Activated naive CD4-positive, alpha-beta T cell treated with anti-CD3 and anti-CD28 coated beads, Interleukin-2, amount 50 U/mL, for 16 hours (primary cell): Measurements from ENCODE around the gene TRIM47.
A peak's percentile ranks its signal among the peaks of the same experiment; 100 is the strongest.

Experiments used
- DNase-seq: peaks from one replicate; pipeline ENCODE4 v3.0.0-alpha.2; 2020

TRIM47 gene

GRCh38 chr17:75845058-75845711 is 33.2 kb downstream of the TRIM47 start:
- DNase-seq = peak; percentile 70

DNA sequence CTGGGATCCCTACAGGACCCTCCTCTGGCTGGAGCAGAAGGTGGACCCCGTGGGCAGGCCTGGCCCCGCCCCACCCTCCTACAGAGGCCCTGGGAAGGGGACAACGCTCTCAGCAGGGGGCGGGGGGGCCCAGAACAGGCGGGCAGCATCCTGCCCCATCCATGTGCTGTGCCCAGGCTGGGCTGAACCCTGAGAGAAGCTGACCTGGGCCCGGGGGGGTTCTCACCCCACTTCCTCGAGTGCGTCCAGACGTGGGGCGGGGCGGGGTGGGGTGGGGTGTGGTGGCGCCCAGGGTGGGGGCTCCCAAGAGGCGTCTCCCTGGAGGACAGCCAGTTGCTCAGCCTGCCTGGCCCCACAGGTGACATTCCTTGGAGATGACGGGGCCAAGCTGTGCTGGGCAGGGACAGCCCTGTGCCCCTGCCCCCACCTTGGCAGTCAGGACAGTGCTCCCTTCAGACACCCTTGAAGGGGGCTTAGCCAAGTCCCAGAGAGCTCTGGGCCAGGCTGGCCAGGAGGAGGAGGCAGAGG is 33.8 kb downstream of the TRIM47 start:
- DNase-seq = peak; percentile 27

DNA sequence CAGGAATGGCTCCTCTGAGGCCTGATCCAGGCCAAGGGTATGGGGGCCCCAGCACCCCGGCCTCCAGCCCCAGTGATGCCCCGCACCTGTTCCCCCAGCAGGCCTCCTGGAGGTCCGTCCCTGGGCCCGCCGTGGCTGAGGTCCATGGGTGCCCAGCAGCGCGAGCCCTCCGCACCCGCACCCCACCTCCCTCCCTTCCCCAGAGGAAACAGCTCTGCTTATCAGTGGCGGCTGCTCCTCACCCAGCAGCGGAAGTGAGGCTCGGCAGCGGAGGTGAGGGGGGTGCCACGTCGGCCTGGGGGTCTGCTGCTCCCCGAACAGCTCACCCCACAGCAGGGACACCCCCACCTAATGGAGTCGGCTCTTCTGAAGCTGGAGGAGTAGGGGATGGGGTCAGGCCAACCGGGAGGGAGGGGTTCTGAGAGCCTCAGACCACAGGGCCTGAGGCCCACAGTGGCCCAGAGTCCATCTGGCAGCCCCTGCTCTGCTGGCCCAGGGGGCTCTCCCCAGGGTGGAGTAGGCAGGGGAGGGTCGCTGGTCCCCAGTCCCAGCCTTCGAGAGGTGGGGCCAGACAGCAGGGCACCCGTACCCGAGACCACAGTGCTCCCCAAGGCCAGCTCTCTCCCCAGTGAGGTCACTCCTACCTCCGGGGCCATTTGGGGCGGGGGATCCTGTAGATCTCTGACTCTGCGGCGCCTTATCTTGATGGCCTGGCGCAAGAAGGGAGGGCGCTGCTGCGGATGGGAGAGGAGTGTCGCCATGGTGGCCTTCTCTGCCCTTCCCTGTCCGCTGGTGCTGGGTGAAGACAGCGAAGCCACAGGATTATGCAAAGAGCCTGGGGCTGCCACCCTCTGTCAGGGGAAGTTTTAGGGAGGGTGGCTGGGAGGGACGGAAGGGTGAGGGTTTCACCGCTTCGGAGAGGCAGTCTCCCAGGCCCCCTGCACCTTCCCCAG is 34.5 kb downstream of the TRIM47 start, which contains the start of gene UNC13D:
Gene UNC13D (minus strand): TSS at position 828 of the 953 bp plus-strand sequence. CDS start 67 bp downstream, at position 761.
- peak; percentile 61 for DNase-seq

GRCh38 chr17:75842963-75843576 is 35.3 kb downstream of the TRIM47 start:
- peak; percentile 40 for DNase-seq

DNA sequence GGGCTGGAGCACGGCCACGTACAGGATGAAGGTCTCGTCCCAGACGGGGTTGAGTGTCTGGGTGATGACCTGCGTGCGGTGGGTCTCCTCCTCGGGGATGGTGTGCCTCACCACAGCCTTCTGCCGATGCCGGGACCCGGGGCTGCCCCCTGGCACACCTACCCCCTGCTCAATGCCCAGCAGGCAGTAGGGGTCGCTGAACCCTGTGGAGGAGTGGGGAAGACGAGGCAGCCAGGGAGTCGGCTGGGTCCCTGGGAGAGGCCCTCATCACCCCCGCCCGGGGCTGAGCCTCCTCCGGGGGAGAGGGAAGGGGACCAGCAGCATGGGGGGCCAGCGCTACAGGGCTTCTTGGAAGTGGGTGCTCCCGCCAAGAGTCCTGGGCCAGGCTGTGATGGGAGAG is 36.0 kb downstream of the TRIM47 start:
- DNase-seq = no peak

- DNase-seq = no peak
These were observed 37.6 kb downstream of the TRIM47 start for GRCh38 chr17:75840799-75841164.

GRCh38 chr17:75839942-75840798 is 38.2 kb downstream of the TRIM47 start:
- DNase-seq = no peak

GRCh38 chr17:75838410-75838809 is 40.0 kb downstream of the TRIM47 start:
- DNase-seq = no peak

GRCh38 chr17:75837899-75838298 is 40.5 kb downstream of the TRIM47 start:
- no peak for DNase-seq

- DNase-seq = no peak
These were observed 41.8 kb downstream of the TRIM47 start for GRCh38 chr17:75836605-75837004.

DNA sequence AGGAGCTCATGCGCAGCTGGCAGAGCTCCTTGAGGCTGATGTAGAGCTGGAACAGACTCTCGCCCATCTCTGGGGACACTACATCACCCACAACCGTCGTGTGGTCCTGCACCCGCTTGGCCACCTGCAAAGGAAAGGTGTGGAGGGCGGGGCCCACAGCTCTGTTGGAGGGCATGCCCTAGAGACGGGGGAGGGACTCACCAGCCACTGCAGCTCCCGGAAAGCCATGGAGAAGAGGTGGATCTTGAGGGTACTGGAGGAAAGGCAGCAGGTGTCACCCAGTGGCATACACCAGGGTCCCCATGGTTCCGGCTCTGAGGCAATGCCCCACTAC is 42.8 kb downstream of the TRIM47 start:
- no peak for DNase-seq

GRCh38 chr17:75834928-75835653 is 43.3 kb downstream of the TRIM47 start:
- DNase-seq = no peak

DNA sequence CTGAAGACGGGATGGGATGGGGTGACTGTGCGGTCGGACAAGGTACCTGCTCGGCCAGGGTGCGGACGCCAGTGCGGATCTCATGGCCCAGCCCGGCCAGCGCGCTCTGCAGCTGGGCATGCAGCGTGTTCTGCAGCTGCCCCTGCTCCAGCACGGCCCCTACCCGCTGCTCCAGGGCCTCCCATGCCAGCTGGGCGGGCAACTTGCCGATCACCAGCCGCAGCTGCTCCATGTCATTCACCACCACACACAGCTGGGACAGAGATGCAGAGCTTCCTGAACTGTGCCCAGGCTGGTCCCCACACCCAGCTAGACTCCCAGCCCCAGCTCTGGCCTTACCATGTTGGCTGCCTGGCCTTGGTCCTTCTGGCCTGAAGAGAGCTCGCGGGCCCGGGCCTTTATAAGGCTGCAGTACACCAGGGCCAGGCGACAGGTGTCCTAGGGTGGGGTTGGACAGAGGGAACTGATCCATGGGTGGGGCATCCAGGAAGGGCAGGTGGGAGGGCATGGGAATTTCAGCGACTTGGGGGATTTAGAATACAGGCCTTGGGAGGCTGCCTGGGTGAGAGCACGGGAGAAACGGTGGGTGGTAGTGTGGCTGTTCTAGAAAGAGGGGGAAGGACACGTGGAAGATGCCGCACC is 44.0 kb downstream of the TRIM47 start:
- DNase-seq = no peak

DNA sequence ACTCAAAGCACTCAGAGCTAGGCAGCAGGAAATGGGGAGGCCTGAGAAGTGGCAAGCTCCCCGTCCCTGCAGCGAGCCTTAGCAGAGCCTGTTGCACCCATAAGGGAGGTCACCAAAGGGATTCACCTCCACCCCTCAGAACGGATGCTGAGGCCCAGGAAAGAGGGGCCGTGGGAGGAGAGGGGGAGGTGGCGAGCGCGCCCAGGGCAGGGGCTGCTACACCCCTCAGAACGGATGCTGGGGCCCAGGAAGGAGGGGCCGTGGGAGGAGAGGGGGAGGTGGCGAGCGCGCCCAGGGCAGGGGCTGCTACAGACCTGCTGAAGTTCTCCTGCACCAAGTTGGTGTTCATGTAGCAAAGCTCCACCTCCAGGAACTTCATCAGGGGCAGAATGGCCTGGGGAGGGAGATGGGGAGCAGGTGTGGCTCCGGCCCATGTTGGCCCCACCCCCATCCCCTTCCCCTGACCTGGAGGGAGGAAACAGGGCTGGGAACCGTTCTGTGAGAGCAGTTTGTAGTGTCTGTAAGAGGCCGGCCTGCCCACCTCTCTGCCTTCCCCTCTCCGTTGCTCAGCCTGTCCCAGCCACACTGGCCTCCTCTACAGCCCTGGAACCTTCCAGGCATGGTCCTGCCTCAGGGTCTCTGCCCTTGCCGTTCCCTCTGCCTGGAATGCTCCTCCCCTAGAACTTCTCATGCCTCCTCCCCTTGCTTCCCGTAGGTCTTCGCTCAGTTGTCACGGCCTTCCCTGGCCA is 45.6 kb downstream of the TRIM47 start:
- peak; percentile 23 for DNase-seq

DNA sequence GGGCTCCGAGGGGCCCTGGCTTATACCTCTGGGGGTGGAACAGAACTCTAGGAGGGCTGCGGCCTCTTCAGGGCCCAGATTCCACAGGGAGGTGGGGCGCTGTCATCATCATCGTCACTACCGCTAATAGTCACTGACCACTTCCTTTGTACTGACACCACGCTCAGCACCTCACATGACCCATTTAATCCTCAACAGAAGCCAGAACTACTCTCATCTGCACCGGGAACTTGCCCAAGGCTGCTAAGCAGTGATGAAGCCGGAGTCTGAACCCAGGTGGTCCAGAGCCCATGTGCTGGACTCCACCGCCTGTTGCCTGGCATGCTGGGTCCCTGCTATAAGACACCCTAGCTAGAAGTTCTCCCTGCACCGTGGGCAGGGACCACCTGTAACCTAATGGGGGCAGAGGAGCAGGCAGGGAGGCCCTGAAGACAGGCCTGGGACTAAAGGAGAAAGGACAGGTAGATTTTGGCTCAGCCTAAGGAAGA is 46.2 kb downstream of the TRIM47 start:
- no peak for DNase-seq

- DNase-seq = no peak
These were observed 47.3 kb downstream of the TRIM47 start for GRCh38 chr17:75831032-75831571.

GRCh38 chr17:75830164-75831031 is 48.0 kb downstream of the TRIM47 start:
- peak; percentile 49 for DNase-seq

DNA sequence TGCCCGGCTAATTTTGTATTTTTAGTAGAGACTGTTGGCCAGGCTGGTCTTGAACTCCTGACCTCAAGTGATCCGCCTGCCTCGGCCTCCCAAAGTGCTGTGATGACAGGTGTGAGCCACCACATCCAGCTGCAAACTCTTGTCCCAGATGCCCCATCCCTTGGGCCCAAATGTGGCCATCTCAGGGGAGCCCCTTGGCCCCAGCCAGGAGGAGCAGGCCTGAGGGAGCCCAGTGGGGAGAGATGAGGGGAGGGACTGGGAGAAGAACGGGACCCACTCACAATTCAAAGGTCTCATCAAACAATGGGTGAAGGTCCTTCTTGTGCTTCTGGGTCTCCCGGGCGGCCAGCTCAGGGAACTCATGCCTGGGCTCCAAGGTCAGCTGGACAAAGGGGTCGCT is 48.6 kb downstream of the TRIM47 start:
- no peak for DNase-seq

DNA sequence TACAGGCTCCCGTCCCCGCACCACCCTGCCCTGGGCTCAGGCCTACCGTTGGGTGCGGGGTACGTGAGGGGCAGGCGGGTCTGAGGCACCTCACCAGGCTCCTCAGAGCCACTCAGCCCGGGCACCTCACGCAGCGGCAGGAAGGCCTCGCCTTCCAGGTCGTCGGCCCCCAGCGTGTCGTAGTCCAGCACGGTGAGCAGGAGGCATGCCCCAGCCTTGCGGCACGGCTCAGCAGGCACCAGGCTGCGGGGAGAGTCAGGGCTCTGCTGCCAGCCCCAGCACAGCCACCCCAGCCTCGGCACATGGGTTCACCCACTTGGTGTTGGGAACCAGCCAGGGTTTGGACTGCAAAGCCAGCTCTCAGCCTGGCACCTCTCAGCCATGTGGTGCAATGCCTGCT is 49.6 kb downstream of the TRIM47 start:
- DNase-seq = no peak
